H1 (cell line): ENCODE data around the gene HNRNPM.

Experiments
- BRCA1 ChIP-seq: IDR thresholded peaks from 2 replicates; pipeline ENCODE4 v1.6.1; 2012; ENCODE audit warnings: low read depth, low read length, improper control_type of control experiment
- KDM1A ChIP-seq: fragments of 200-600, 300-600 bp; sonication (generic); IDR thresholded peaks from 2 replicates; pipeline ENCODE4 v1.7.1; 2016; ENCODE audit warnings: mild to moderate bottlenecking, low read length, borderline replicate concordance
- POLR2A ChIP-seq, 2 experiments: IDR thresholded peaks; 1 replicate in 1 of 2; 2 replicates in 1 of 2; pipeline ENCODE4 v1.6.1; 2011; ENCODE audit warnings: low read depth in 2 of 2, low read length in 2 of 2, mild to moderate bottlenecking in 2 of 2; ENCODE audit errors: control extremely low read depth in 1 of 2
- POLR2AphosphoS5 ChIP-seq: IDR thresholded peaks from 2 replicates; pipeline ENCODE4 v1.6.1; 2011; ENCODE audit warnings: low read depth, low read length
- RBBP5 ChIP-seq: IDR thresholded peaks from 2 replicates; pipeline ENCODE4 v1.7.1; 2012; ENCODE audit warnings: low read depth, mild to moderate bottlenecking, inconsistent platforms, low read length, moderate library complexity, borderline replicate concordance
- RFX5 ChIP-seq: IDR thresholded peaks from 2 replicates; pipeline ENCODE4 v1.6.1; 2011; ENCODE audit warnings: low read depth, low read length, improper control_type of control experiment, borderline replicate concordance
- RNF2 ChIP-seq: fragments of 200-900, 300-1000 bp; sonication (generic); IDR thresholded peaks from 2 replicates; pipeline ENCODE4 v1.7.1; 2016; ENCODE audit warnings: borderline replicate concordance, low read depth, mild to moderate bottlenecking, antibody characterized with exemption, low read length; ENCODE audit not compliant: poor library complexity, severe bottlenecking; ENCODE audit errors: missing control alignments
- SRF ChIP-seq: IDR thresholded peaks from 2 replicates; pipeline ENCODE4 v1.6.1; 2011; ENCODE audit warnings: mild to moderate bottlenecking, low read depth, low read length, moderate library complexity
- YY1 ChIP-seq: IDR thresholded peaks from 2 replicates; pipeline ENCODE4 v1.6.1; 2011; ENCODE audit warnings: low read depth, mild to moderate bottlenecking, low read length
- ZNF274 ChIP-seq: IDR thresholded peaks from 2 replicates; pipeline ENCODE4 v1.7.0; 2012; ENCODE audit warnings: low read length, borderline replicate concordance; ENCODE audit errors: extremely low read depth
- TF ChIP-seq, protein P1 (sequence below), 3 experiments: IDR thresholded peaks; 1 replicate in 2 of 3; 2 replicates in 1 of 3; pipeline versions ENCODE4 v1.5.1 to v1.6.1; 2011; ENCODE audit warnings: low read length in 3 of 3, mild to moderate bottlenecking in 3 of 3, inconsistent platforms in 2 of 3, low read depth in 1 of 3, moderate library complexity in 1 of 3; ENCODE audit not compliant: insufficient read depth in 1 of 3; ENCODE audit errors: control extremely low read depth in 1 of 3

DNA sequence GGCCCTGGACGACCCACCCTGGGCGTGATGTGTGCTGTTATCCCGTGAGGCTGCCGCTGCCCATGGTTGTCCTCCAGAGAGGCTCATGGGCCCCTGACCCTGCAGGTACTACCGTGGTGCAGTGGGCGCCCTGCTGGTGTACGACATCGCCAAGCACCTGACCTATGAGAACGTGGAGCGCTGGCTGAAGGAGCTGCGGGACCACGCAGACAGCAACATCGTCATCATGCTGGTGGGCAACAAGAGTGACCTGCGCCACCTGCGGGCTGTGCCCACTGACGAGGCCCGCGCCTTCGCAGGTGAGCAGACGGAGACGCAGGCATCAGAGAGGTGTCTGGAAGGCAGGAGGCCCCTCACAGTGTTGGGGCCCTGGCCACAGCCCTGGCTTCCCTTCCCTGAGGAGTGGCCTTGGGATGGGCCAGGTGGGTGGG, 42.8 kb upstream of the HNRNPM start:
- TF ChIP-seq, protein P1, sequence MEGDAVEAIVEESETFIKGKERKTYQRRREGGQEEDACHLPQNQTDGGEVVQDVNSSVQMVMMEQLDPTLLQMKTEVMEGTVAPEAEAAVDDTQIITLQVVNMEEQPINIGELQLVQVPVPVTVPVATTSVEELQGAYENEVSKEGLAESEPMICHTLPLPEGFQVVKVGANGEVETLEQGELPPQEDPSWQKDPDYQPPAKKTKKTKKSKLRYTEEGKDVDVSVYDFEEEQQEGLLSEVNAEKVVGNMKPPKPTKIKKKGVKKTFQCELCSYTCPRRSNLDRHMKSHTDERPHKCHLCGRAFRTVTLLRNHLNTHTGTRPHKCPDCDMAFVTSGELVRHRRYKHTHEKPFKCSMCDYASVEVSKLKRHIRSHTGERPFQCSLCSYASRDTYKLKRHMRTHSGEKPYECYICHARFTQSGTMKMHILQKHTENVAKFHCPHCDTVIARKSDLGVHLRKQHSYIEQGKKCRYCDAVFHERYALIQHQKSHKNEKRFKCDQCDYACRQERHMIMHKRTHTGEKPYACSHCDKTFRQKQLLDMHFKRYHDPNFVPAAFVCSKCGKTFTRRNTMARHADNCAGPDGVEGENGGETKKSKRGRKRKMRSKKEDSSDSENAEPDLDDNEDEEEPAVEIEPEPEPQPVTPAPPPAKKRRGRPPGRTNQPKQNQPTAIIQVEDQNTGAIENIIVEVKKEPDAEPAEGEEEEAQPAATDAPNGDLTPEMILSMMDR (IDR thresholded peaks at IDR 0.05; ENCODE audit: control extremely low read depth in 1 of 3, insufficient read depth in 1 of 3, low read depth in 1 of 3, low read length in 3 of 3) = no peak
- TF ChIP-seq POLR2AphosphoS5 (no peak), RBBP5 (no peak), SRF (no peak), RFX5 (no peak), KDM1A (no peak), POLR2A (IDR thresholded peaks at IDR 0.05; ENCODE audit: control extremely low read depth in 1 of 2, low read depth in 2 of 2, low read length in 2 of 2) (no peak), BRCA1 (no peak), ZNF274 (no peak), YY1 (no peak), RNF2 (no peak)
